ENCODE results near the gene DYRK1B. TPM values are rescaled to one million over a fixed set of nuclear protein-coding genes. Genes with fewer than 3 reads are reported as not detected.

Gene DYRK1B
- polyA plus RNA-seq, 1 donor from 2014 or later = 11.3 TPM

DNA sequence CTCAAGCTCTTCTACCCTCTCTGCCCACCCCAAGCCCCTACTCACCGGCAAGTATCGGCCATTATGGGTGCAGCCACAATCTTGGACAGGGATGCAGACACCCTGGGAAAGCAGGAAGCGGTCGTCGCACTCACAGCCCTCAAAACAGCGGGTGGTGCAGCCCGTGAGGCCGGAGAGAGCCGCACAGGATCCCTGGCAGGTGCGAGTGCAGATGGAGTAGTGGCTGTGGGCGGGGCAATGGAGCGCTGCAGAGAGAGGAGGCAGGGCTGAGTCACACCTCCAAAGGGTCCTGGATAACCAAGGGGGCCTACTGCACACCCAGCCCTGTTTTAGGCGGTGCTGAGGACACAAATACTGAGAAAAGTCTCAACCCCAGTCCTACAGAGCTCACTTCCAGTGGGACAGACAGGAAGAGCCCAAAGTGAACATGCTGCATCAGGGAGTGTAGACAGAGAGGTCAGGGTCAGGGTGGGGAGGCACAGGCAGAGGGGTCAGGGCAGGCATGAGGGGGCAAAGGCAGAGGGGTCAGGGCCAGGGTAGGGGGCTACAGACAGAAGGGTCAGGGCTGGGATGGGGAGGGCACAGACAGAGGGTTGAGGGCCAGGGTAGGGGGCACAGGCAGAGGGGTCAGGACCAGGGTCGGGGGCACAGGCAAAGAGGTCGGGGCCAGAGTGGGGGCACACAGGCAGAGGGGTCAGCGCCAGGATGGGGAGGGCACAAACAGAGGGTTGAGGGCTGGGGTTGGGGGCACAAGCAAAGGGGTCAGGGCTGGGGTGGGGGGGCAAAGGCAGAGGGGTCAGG, 36.4 kb upstream of the DYRK1B start:
- no peak overlapping the region for H3K27ac ChIP-seq (ENCODE audit: low read length)
- H3K36me3 ChIP-seq (ENCODE audit: insufficient read depth, low read length) = no peaks in the 10 kb centered on the region
- H3K9me3 ChIP-seq (ENCODE audit: low read length) = no peaks in the 10 kb centered on the region
- H3K9me2 ChIP-seq (ENCODE audit: insufficient read depth, low read length) = no peaks in the 10 kb centered on the region
- no peak overlapping the region for H3K4me3 ChIP-seq (ENCODE audit: low read length)
- H3K4me2 ChIP-seq (ENCODE audit: low read length) = no peak overlapping the region
- no peaks in the 10 kb centered on the region for H3K27me3 ChIP-seq (ENCODE audit: insufficient read depth, low read depth, low read length)
- H2AFZ ChIP-seq (ENCODE audit: low read depth, low read length) = no peak overlapping the region
- H3K79me2 ChIP-seq (replicated peaks; ENCODE audit: insufficient read depth, low read length) = no peaks in the 10 kb centered on the region
- H3K9ac ChIP-seq (ENCODE audit: low read length) = no peak overlapping the region
- H3F3A ChIP-seq (ENCODE audit: insufficient read depth, low read length, poor library complexity, severe bottlenecking) = no peaks in the 10 kb centered on the region
- TF ChIP-seq, protein P1, sequence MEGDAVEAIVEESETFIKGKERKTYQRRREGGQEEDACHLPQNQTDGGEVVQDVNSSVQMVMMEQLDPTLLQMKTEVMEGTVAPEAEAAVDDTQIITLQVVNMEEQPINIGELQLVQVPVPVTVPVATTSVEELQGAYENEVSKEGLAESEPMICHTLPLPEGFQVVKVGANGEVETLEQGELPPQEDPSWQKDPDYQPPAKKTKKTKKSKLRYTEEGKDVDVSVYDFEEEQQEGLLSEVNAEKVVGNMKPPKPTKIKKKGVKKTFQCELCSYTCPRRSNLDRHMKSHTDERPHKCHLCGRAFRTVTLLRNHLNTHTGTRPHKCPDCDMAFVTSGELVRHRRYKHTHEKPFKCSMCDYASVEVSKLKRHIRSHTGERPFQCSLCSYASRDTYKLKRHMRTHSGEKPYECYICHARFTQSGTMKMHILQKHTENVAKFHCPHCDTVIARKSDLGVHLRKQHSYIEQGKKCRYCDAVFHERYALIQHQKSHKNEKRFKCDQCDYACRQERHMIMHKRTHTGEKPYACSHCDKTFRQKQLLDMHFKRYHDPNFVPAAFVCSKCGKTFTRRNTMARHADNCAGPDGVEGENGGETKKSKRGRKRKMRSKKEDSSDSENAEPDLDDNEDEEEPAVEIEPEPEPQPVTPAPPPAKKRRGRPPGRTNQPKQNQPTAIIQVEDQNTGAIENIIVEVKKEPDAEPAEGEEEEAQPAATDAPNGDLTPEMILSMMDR (IDR thresholded peaks at IDR 0.05; ENCODE audit: poor library complexity, severe bottlenecking) = no peak
- no peak for TF ChIP-seq SMC3 (conservative IDR thresholded peaks at IDR 0.05; ENCODE audit: poor library complexity)
- no peak for TF ChIP-seq MXI1 (conservative IDR thresholded peaks at IDR 0.05; ENCODE audit: poor library complexity, severe bottlenecking)
- no peak for TF ChIP-seq EZH2 (IDR thresholded peaks at IDR 0.05; ENCODE audit: borderline replicate concordance, insufficient read depth, low read length, poor library complexity, severe bottlenecking)
- H4K20me1 ChIP-seq (ENCODE audit: insufficient read depth) = no peaks in the 10 kb centered on the region

DNA sequence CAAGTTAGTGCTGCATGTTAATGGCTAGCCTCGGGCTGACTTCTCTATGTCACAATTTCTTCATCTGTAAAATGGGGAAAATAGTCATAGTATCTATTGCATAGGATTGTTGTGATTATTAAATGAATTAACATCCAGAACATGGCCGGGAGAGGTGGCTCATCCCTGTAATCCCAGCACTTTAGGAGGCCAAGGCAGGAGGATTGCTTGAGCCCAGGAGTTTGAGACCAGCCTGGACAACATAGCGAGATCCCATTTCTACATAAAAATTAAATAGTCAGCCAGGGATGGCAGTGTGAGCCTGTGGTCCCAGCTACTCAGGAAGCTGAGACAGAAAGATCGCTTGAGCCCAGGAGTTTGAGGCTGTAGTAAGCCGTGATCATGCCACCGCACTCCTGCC, 34.0 kb upstream of the DYRK1B start:
- Histone ChIP-seq H4K20me1 (ENCODE audit: insufficient read depth) (no peaks in the 10 kb centered on the region), H3K36me3 (ENCODE audit: insufficient read depth, low read length) (no peaks in the 10 kb centered on the region), H3K79me2 (replicated peaks; ENCODE audit: insufficient read depth, low read length) (no peaks in the 10 kb centered on the region), H3K27me3 (ENCODE audit: insufficient read depth, low read depth, low read length) (no peaks in the 10 kb centered on the region), H3K27ac (ENCODE audit: low read length) (no peak overlapping the region), H2AFZ (ENCODE audit: low read depth, low read length) (no peak overlapping the region), H3K4me3 (ENCODE audit: low read length) (no peak overlapping the region), H3K9me3 (ENCODE audit: low read length) (no peaks in the 10 kb centered on the region), H3F3A (ENCODE audit: insufficient read depth, low read length, poor library complexity, severe bottlenecking) (no peaks in the 10 kb centered on the region), H3K4me2 (ENCODE audit: low read length) (no peak overlapping the region), H3K9ac (ENCODE audit: low read length) (no peak overlapping the region), H3K9me2 (ENCODE audit: insufficient read depth, low read length) (no peaks in the 10 kb centered on the region)
- TF ChIP-seq SMC3 (conservative IDR thresholded peaks at IDR 0.05; ENCODE audit: poor library complexity) (no peak), EZH2 (IDR thresholded peaks at IDR 0.05; ENCODE audit: borderline replicate concordance, insufficient read depth, low read length, poor library complexity, severe bottlenecking) (no peak), RAD21 (conservative IDR thresholded peaks at IDR 0.05) (no peak), MXI1 (conservative IDR thresholded peaks at IDR 0.05; ENCODE audit: poor library complexity, severe bottlenecking) (no peak)
- TF ChIP-seq, protein P1 (IDR thresholded peaks at IDR 0.05; ENCODE audit: poor library complexity, severe bottlenecking) = no peak
- TF ChIP-seq, protein P2, sequence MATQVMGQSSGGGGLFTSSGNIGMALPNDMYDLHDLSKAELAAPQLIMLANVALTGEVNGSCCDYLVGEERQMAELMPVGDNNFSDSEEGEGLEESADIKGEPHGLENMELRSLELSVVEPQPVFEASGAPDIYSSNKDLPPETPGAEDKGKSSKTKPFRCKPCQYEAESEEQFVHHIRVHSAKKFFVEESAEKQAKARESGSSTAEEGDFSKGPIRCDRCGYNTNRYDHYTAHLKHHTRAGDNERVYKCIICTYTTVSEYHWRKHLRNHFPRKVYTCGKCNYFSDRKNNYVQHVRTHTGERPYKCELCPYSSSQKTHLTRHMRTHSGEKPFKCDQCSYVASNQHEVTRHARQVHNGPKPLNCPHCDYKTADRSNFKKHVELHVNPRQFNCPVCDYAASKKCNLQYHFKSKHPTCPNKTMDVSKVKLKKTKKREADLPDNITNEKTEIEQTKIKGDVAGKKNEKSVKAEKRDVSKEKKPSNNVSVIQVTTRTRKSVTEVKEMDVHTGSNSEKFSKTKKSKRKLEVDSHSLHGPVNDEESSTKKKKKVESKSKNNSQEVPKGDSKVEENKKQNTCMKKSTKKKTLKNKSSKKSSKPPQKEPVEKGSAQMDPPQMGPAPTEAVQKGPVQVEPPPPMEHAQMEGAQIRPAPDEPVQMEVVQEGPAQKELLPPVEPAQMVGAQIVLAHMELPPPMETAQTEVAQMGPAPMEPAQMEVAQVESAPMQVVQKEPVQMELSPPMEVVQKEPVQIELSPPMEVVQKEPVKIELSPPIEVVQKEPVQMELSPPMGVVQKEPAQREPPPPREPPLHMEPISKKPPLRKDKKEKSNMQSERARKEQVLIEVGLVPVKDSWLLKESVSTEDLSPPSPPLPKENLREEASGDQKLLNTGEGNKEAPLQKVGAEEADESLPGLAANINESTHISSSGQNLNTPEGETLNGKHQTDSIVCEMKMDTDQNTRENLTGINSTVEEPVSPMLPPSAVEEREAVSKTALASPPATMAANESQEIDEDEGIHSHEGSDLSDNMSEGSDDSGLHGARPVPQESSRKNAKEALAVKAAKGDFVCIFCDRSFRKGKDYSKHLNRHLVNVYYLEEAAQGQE (IDR thresholded peaks at IDR 0.05; ENCODE audit: borderline replicate concordance) = no peak
